Rectal smooth muscle tissue (tissue), 1 donor: ENCODE results near the gene PACSIN1.

Experiments
- H3K27ac ChIP-seq: one replicate; pipeline ENCODE4 v1.7.0; 2013; ENCODE audit warnings: low read depth, low read length, inconsistent platforms
- H3K27me3 ChIP-seq: one replicate; pipeline ENCODE4 v1.7.0; 2013; ENCODE audit warnings: low read length; ENCODE audit not compliant: control insufficient read depth, insufficient read depth
- H3K36me3 ChIP-seq: one replicate; pipeline ENCODE4 v1.7.0; 2013; ENCODE audit warnings: low read length; ENCODE audit not compliant: control insufficient read depth, insufficient read depth
- H3K4me1 ChIP-seq: one replicate; pipeline ENCODE4 v1.7.0; 2013; ENCODE audit warnings: low read length; ENCODE audit not compliant: control insufficient read depth, insufficient read depth
- H3K4me3 ChIP-seq: one replicate; pipeline ENCODE4 v1.7.0; 2013; ENCODE audit warnings: low read length
- H3K9ac ChIP-seq: one replicate; pipeline ENCODE4 v1.7.0; 2013; ENCODE audit warnings: low read length

PACSIN1 gene

DNA sequence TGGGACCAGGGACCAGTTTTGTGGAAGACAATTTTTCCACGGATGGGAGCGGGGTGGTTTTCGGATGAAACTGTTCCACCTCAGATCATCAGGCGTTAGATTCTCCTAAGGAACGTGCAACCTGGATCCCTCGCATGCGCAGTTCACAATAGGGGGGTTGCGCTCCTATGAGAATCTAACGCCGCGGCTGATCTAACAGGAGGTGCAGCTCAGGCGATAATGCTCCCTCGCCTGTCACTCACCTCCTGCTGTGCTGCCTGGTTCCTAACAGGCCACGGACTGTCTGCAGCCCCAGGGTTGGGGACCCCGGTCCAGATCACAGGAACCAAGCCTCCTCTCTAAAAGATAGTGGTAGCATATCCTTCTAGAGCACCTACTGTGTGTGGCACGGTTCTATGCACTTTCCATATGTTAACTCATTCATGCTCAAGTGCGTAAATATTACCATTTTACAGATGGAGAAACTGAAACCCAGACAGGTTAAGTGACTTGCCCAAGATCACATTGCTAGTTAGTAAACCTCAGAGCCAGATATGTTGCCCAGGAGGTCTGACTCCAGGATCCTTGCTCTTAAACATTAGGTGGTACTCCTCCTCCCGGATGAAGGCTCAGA lies 65.0 kb downstream of the PACSIN1 start:
- H3K4me3 ChIP-seq = no peak overlapping the region

DNA sequence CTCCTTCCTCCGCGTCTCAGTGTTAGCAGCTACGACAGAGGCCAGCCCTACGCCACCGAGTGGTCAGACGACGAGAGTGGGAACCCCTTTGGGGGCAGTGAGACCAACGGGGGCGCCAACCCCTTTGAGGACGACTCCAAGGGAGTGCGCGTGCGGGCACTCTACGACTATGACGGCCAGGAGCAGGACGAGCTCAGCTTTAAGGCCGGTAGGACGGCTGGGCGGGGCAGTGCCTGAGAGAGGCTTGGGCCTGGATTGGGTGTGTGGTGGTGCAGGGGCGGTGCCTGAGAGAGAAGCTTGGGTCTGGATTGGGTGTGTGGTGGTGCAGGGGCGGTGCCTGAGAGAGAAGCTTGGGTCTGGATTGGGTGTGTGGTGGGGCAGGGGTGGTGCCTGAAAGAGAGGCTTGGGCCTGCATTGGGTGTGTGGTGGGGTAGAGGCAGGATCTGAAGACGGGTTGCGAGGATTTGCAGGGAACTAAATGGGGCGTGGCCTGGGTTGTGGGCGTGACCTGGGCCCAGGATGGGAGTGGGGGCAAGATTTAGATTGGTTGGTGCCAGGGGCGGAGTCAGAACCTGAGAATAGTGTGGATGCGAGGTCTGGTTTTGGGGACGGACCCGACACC lies 65.8 kb downstream of the PACSIN1 start:
- H3K27me3 ChIP-seq = no peaks in the 10 kb centered on the region
- no peaks in the 10 kb centered on the region for H3K36me3 ChIP-seq
- no peak overlapping the region for H3K9ac ChIP-seq
- no peaks in the 10 kb centered on the region for H3K4me1 ChIP-seq
- H3K27ac ChIP-seq = no peak overlapping the region
- H3K4me3 ChIP-seq = no peak overlapping the region

More for the DNA sequence above, 65.0 kb downstream of the PACSIN1 start:
- no peaks in the 10 kb centered on the region for H3K4me1 ChIP-seq
- no peak overlapping the region for H3K27ac ChIP-seq
- H3K27me3 ChIP-seq = no peaks in the 10 kb centered on the region
- no peak overlapping the region for H3K9ac ChIP-seq
- no peaks in the 10 kb centered on the region for H3K36me3 ChIP-seq

- Histone ChIP-seq H3K27me3 (no peaks in the 10 kb centered on the region), H3K9ac (no peak overlapping the region), H3K36me3 (no peaks in the 10 kb centered on the region), H3K4me1 (no peaks in the 10 kb centered on the region), H3K27ac (no peak overlapping the region), H3K4me3 (no peak overlapping the region)
These were observed 66.4 kb downstream of the PACSIN1 start for GRCh38 chr6:34532230-34532629.

- H3K9ac ChIP-seq = no peak overlapping the region
- H3K4me3 ChIP-seq = no peak overlapping the region
- no peaks in the 10 kb centered on the region for H3K36me3 ChIP-seq
- H3K27ac ChIP-seq = no peak overlapping the region
- no peaks in the 10 kb centered on the region for H3K27me3 ChIP-seq
- no peaks in the 10 kb centered on the region for H3K4me1 ChIP-seq
These were observed 68.3 kb downstream of the PACSIN1 start for GRCh38 chr6:34534146-34534545.

- Histone ChIP-seq H3K4me1 (no peaks in the 10 kb centered on the region), H3K4me3 (no peak overlapping the region), H3K27ac (no peak overlapping the region), H3K36me3 (no peaks in the 10 kb centered on the region), H3K9ac (no peak overlapping the region), H3K27me3 (no peaks in the 10 kb centered on the region)
These were observed 68.8 kb downstream of the PACSIN1 start for GRCh38 chr6:34534656-34535055.

- H3K4me1 ChIP-seq = no peaks in the 10 kb centered on the region
- H3K4me3 ChIP-seq = no peak overlapping the region
- no peaks in the 10 kb centered on the region for H3K27me3 ChIP-seq
- no peak overlapping the region for H3K27ac ChIP-seq
- no peak overlapping the region for H3K9ac ChIP-seq
- no peaks in the 10 kb centered on the region for H3K36me3 ChIP-seq
These were observed 69.3 kb downstream of the PACSIN1 start for GRCh38 chr6:34535199-34535598.

DNA sequence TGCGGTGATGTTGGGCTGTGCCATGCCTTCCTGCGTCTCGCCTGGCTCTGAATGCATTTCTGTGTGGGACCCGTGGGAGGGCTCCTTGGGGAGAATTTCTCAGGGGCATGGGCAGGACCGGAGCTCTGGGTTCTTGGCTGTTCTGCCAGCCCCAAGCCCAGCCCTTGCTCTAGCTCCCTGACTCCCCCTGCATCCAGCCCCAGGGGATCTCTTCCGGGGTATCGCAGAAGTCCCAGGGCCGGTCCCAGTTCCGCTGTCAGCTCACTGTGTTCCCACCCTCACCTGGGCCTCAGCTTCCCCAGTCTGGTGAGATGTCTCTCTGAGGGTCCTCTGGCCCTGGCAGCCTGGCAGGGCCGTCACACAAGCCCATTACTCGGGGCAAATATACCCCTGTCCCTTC lies 69.8 kb downstream of the PACSIN1 start:
- Histone ChIP-seq H3K9ac (no peak overlapping the region), H3K4me3 (no peak overlapping the region), H3K4me1 (no peaks in the 10 kb centered on the region), H3K27me3 (no peaks in the 10 kb centered on the region), H3K36me3 (no peaks in the 10 kb centered on the region), H3K27ac (no peak overlapping the region)

- no peak overlapping the region for H3K9ac ChIP-seq
- H3K27me3 ChIP-seq = no peaks in the 10 kb centered on the region
- no peak overlapping the region for H3K27ac ChIP-seq
- no peaks in the 10 kb centered on the region for H3K4me1 ChIP-seq
- H3K36me3 ChIP-seq = no peaks in the 10 kb centered on the region
- H3K4me3 ChIP-seq = no peak overlapping the region
These were observed 70.5 kb downstream of the PACSIN1 start for GRCh38 chr6:34536251-34536958.

DNA sequence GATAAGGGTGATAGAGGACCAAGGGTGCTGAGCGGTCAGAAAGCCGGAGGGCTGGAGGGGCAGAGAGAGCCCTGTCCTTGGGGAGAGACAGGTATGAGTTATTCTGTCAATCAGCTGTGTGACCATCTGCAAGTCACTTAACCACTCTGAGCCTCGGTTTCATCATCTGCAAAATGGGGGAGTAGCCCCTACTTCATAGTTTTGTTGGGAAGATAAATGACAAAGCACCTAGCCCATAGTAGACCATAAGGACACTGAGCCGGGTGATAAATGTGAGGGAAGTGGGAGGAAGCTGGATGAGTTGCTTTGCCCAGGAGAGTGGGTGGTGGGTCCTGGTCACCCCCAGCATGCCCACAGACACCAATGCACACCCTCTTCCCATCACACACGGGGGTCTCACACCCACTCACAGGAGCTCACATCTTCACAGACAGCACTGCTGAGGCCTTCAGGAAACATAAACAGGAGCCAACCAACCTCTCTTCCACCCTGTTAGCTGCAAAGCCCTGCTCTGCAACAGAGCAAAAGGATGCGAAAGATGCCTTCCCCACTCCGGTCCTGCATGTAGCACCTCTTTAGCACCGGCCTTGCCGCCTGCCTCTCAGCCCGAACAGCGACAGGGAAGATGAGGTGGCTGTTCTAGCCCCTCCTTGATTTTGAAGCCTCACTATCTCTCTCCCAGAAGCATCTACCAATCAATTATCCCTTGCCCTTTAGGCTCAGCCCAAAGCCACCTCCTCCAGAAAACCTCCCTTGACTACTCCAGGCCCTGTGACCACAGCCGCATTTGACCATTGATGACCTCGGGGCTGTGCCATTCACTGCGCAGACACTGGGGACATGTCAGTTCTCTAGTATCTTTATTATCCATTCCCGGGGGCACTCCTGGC lies 71.3 kb downstream of the PACSIN1 start:
- Histone ChIP-seq H3K9ac (no peak overlapping the region), H3K36me3 (no peaks in the 10 kb centered on the region), H3K27ac (no peak overlapping the region), H3K4me3 (no peak overlapping the region), H3K27me3 (no peaks in the 10 kb centered on the region), H3K4me1 (no peaks in the 10 kb centered on the region)

DNA sequence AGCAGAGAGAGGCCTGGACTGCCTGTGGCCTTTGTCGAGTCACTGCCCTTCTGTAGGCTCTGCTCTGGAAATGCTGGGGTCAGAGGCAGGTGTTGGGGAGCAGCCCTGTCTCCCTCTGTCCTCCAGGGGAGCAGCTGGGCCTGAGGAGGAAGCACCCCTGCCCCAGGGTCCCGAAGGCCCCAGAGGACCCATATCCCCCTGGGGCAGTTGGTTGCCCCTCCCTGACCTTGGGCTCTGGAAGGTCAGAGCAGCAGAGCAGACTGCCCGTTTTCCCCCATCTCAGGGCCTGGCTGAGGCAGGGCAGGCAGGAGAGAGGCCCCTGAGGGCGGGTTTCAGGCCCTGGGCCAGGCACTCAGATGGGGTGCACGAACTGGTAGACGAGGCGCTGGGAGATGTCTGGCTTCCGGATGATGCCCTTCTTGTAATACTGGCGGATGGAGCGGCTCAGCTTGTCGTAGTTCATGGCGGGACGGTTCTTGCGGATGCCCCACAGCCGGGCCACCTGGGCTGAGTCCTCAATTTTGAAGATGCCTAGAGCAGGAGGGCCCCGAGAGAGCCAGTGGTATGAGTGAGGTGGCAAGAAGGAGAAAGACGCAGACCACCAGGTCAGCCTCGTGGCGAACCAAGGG lies 72.2 kb downstream of the PACSIN1 start:
- no peak overlapping the region for H3K4me3 ChIP-seq
- H3K4me1 ChIP-seq = no peaks in the 10 kb centered on the region
- no peak overlapping the region for H3K27ac ChIP-seq
- no peaks in the 10 kb centered on the region for H3K27me3 ChIP-seq
- H3K36me3 ChIP-seq = no peaks in the 10 kb centered on the region
- H3K9ac ChIP-seq = no peak overlapping the region

- Histone ChIP-seq H3K4me1 (no peaks in the 10 kb centered on the region), H3K9ac (no peak overlapping the region), H3K27me3 (no peaks in the 10 kb centered on the region), H3K27ac (no peak overlapping the region), H3K4me3 (no peak overlapping the region), H3K36me3 (no peaks in the 10 kb centered on the region)
These were observed 72.7 kb downstream of the PACSIN1 start for GRCh38 chr6:34538581-34538980.

- Histone ChIP-seq H3K4me1 (no peaks in the 10 kb centered on the region), H3K27me3 (no peaks in the 10 kb centered on the region), H3K9ac (no peak overlapping the region), H3K27ac (no peak overlapping the region), H3K36me3 (no peaks in the 10 kb centered on the region), H3K4me3 (no peak overlapping the region)
These were observed 73.3 kb downstream of the PACSIN1 start for GRCh38 chr6:34539181-34539580.
